GM12891 (cell line): Measurements from ENCODE around the gene DLD.
"Not testable (repeated sequence)": the region's sequence is repeated elsewhere in the genome, so short reads cannot be mapped to it uniquely, and the experiment has no call there.

Source experiments
- DNase-seq: peaks from one replicate; pipeline ENCODE4 v3.0.0; 2011; ENCODE audit warnings: low spot score; ENCODE audit not compliant: insufficient read length
- FAIRE-seq: peaks from 2 replicates; lab custom pipeline; 2011; peaks lifted over from hg19 to GRCh38; lab: Jason Lieb, UNC
- PAX5 ChIP-seq: IDR thresholded peaks from 2 replicates; pipeline ENCODE4 v1.6.1; 2011; ENCODE audit warnings: low read length, moderate library complexity, mild to moderate bottlenecking; ENCODE audit not compliant: insufficient read depth, severe bottlenecking
- POLR2A ChIP-seq: IDR thresholded peaks from 2 replicates; pipeline ENCODE4 v1.6.1; 2011; ENCODE audit warnings: low read depth, low read length, control low read depth
- POLR2AphosphoS5 ChIP-seq: IDR thresholded peaks from 2 replicates; pipeline ENCODE4 v1.6.1; 2011; ENCODE audit warnings: low read depth, low read length, control low read depth
- POU2F2 ChIP-seq: IDR thresholded peaks from 2 replicates; pipeline ENCODE4 v1.6.1; 2011; ENCODE audit warnings: low read depth, mild to moderate bottlenecking, control low read depth, low read length, moderate library complexity
- SPI1 ChIP-seq: IDR thresholded peaks from 2 replicates; pipeline ENCODE4 v1.6.1; 2011; ENCODE audit warnings: low read depth, low read length, control low read depth
- TAF1 ChIP-seq: IDR thresholded peaks from 2 replicates; pipeline ENCODE4 v1.6.1; 2011; ENCODE audit warnings: low read depth, low read length, control low read depth

DLD gene

DNA sequence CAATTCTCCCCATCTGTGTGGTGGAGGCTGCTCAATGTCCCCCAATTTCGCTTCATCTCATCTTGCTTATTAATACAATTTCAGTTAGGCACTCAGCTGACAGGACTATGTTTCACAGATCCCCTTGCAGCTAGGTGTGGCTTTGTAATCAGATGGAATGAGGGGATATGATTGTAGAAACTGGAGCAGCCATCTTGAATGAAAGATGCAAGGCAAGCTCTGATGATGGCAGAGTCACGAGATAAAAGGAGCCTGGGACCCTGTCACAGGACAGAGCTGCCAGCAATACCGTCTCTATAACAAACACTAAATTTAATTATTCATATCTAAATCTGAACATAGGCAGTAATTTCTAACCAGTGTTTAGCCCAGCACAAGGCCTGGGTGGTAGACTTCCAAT is 991 bp upstream of the DLD start:
- FAIRE-seq: no peak

DNA sequence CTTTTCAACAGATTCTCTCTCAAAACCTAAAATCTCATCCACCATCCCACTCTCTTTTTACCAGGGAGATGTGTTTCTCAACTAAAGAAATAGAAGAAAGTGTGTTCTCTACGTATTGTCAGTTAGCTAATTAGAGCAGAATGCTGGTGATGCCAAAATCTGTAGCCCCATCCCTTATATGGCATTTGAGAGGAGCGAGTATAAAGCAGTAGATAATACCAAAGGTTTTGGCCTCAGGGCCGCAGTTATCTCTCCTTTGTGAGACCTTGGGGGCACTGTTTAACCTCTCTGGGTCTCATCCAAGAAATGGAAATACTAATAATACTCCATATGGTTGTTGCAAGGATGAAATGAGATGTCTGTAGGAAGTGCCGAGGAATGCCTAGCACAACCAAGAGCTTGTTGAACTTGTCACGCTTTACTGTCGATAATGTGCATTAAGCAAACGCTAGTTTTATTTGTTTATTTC is 456 bp upstream of the DLD start:
- FAIRE-seq: no peak
- DNase-seq: no peak
- TF ChIP-seq SPI1 (no peak), POU2F2 (no peak)

More for the DNA sequence above, 991 bp upstream of the DLD start:
- DNase-seq: no peak
- no peak for TF ChIP-seq POLR2AphosphoS5
- no peak for TF ChIP-seq TAF1

DNA sequence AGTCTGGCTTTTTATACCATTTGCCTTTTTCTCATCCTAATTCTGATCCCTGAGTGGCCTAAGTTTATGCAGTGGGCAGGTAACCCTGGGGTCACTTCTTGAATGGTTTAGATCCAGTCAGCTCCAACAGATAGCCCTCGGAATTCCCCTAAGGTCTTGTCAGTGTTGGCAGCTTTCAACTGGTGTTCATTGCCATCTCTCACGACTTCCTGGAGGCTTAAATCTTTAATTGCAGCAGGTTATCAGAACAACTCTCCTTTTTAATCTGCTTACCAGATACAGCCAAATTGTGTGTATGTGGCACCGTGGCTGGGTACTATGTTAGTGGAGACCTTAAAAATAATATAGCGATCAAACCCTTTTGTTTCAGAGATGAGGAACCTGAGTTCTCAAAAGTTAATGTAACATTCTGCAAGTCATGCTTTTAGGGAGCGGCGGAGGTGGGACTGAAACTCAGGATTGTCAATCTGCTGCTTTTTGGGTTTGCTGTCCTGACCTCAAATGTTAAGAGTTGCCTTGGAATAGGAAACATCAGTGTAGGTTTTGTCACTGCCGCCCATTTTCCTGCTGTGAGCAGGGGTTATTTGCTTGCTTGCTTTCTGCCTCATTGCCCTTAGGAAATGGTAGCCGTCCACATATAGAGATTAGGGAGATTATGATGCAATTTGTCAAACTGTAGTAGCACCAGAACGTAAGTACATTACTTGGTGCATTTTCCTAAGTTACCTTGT is 818 bp downstream of the DLD start:
- FAIRE-seq: no peak
- DNase-seq: no peak
- TF ChIP-seq PAX5 (no peak), POLR2A (no peak), POLR2AphosphoS5 (no peak), TAF1 (no peak), SPI1 (no peak), POU2F2 (no peak)

DNA sequence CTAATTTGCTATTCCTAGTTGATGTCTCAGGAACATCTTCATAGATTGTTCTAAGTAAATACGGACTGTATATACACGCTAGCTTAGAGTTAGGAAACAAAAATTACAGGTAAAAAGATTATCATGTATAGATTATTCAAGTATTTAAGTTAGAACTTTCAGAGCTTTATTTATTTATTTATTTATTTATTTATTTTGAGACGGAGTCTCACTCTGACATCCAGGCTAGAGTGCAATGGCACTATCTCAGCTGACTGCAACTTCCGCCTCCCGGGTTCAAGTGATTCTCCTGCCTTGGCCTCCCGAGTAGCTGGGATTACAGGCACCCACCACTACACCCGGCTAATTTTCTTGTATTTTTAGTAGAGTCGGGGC is 1.4 kb downstream of the DLD start:
- not testable (repeated sequence) for DNase-seq, FAIRE-seq

DNA sequence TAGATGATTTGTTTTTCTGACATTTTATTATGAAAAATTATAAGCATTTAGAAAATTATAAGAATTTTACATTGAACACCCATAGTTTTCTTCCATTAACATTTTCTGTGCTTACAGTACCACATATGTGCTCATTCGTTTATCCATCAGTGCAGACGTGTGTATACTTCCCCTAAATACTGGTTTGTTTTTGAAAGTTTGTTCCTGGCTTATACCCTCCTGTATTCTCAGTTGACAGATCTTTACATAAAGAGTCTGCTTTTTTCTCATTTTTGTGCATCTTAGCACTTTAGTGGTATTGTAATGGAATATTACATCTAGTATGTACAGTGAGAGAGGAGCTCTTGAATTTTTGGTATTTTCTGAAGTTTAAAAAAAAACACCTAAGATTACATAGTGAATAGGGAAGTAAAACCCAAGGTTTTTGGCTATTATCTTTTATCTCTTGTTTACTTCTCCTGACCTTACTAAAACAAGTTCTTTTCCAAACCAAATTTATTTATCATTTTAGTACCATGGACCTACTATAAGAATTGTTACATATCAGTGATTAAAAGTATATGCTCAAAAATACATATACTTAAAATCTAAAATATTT is 8.1 kb downstream of the DLD start:
- DNase-seq: no peak
- TF ChIP-seq SPI1: no peak
- no peak for TF ChIP-seq POLR2A
- TF ChIP-seq TAF1: no peak
- no peak for TF ChIP-seq POU2F2
- no peak for TF ChIP-seq POLR2AphosphoS5
- TF ChIP-seq PAX5: no peak
- no peak for FAIRE-seq

DNA sequence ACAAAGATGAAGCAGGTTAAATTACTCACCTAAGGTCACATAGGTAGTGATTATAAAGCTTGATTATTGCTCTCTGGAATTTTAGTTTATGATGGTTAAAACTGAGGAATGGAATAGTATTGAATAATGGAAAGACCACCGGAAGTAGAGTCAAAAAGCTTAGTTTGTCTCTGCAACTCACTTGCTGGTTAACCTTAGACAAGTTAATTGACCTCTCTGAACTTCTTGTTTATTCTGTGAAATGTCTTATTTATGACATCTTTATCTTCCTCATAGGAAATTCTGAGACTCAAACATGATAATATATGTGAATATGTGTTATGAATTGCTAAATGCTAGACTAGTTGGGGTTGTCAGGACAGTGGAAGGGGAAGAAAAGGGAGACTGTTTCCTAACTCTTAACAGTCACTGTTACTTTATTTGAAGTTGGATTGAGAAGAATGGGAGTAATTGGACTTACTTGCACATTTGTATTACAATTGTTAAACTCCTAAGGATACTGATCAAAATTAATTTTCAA is 9.6 kb downstream of the DLD start:
- DNase-seq (no peak), FAIRE-seq (no peak)
- TF ChIP-seq TAF1 (no peak), POLR2A (no peak), SPI1 (no peak)

DNA sequence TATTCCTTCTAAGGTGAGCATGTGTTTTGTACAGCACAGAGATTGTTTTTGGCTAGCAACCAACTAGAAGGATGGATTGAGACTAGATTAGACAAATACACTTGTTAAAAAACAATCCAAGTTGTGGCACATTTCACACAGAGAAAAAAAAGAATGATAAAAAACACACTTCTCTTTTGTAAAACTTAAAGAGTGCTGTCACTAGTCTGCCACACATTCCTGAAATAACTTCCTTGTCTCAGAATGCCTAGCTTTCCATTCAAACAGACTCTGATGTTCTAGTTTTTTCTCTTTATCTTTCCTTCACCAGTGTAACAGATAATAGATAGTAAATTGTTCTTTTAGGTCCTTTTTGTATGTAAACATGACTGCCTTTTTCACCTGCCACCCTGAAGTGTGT is 11.4 kb downstream of the DLD start:
- TF ChIP-seq POLR2A (no peak), POU2F2 (no peak), TAF1 (no peak), PAX5 (no peak), POLR2AphosphoS5 (no peak), SPI1 (no peak)
- DNase-seq: no peak
- FAIRE-seq: no peak

DNA sequence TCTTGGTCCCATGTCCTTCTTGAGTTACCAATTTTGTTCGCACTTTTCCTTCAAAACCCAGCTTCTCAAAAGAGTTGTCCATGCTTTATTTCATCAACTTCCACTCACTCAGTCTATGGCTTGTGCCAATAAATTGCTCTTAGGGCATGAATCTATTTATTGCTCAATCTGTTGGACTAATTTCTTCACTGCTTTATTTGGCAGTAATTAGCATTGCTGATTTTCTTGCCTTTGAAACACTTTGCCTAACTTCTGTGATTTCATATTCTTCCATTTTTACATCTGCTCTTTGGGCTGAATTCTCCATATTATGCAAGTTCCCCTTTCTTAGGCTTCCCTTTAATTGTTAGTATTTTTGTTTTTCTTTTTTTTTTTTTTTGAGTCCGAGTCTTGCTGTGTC is 16.8 kb downstream of the DLD start:
- DNase-seq (no peak), FAIRE-seq (no peak)
- no peak for TF ChIP-seq PAX5
- no peak for TF ChIP-seq TAF1

DNA sequence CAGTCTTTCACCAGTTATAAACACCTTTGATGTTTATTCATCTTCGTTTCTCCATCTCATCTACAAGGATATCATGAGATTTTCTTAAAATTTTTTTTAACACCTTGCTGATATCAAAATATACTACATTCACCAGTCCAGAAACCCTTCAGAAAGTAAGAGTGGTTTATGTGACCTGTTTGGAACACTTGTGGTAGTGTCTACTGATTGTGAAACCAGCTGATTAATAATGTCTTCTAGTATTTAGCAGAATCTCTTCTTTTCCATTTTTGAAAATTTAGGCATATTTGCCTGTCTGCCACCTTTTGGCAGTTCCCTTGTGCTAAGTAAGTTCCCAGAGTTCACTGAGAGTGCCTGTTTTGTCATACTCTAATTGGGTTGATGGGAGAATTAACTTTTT is 18.5 kb downstream of the DLD start:
- no peak for FAIRE-seq
- no peak for TF ChIP-seq SPI1
- TF ChIP-seq POU2F2: no peak
- TF ChIP-seq POLR2A: no peak
- no peak for DNase-seq

DNA sequence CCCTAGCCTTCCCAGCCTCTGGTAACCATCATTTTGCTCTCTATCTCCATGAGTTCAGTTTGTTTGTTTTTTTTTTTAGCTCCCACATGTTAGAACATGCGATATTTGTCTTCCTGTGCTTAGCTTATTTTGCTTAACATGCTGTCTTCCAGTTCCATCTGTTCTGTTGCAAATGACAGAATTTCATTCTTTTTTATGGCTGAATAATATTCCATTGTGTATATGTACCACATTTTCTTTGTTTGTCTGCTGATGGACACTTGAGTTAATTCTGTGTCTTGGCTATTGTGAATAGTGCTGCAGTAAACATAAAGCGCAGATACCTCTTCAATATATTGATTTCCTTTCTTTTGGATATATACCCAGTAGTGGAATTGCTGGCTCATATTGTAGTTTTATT is 21.0 kb downstream of the DLD start:
- FAIRE-seq (no peak), DNase-seq (no peak)
- TF ChIP-seq SPI1 (no peak), POU2F2 (no peak), PAX5 (no peak), TAF1 (no peak), POLR2AphosphoS5 (no peak), POLR2A (no peak)

DNA sequence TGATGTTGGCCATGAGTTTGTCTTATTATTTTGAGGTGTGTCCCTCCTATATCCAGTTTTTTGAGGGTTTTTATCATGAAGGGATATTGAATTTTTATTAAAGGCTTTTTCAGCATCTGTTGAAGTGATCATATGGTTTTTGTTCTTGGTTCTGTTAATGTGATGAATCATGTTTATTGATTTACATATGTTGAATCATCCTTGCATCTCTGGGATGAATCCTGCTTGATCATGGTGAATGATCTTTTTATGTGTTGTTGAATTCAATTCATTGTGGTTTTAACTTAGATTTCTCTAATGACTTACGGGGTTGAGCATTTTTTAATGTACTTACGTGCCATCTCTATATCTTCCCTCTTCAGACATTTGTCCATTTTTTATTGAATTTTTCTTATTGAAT is 22.9 kb downstream of the DLD start:
- FAIRE-seq (no peak), DNase-seq (no peak)
- no peak for TF ChIP-seq PAX5
- no peak for TF ChIP-seq SPI1
